HG02840 (cell line): ENCODE data around the gene RNF213.

Source experiments
- ATAC-seq: cut with Tn5 transposase; IDR thresholded peaks from one replicate; pipeline ENCODE4 v1.9.1; 2021; ENCODE audit warnings: mild to moderate bottlenecking, moderate library complexity, moderate number of reproducible peaks; ENCODE audit not compliant: unreplicated experiment, low FRiP score

RNF213 gene

DNA sequence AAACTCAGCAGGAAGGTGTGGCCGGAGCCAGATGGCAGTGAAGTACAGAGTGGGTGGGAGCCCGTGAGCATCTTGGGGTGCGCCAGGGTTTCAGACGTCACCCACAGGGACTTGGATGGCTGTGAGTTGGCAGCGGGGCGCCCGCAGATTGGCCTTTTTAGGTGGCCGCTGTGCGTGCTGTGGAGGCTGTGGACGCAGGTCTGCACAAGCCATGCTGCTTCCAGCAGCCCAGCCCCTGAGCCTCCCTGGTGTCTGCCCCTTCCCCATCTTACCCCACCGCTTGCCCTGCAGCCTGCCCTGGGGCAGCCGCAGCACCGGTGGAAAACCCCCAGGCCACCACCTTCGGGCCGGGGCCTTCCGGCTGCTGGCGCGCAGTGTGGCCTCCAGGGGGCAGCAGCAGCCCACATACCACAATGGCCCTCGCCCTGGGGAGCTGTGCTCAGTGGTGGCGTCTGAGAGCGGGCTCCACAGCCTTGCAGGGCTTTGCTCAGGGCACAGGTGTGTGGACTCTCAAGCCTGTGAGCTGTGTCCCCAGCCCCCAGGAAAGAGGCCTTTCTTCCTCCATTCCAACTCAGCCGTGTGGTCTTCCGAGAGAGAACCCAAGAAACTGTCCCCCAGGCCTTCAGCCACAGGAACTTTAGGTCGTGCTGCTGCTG lies 166.1 kb downstream of the RNF213 start:
- no peak for ATAC-seq

DNA sequence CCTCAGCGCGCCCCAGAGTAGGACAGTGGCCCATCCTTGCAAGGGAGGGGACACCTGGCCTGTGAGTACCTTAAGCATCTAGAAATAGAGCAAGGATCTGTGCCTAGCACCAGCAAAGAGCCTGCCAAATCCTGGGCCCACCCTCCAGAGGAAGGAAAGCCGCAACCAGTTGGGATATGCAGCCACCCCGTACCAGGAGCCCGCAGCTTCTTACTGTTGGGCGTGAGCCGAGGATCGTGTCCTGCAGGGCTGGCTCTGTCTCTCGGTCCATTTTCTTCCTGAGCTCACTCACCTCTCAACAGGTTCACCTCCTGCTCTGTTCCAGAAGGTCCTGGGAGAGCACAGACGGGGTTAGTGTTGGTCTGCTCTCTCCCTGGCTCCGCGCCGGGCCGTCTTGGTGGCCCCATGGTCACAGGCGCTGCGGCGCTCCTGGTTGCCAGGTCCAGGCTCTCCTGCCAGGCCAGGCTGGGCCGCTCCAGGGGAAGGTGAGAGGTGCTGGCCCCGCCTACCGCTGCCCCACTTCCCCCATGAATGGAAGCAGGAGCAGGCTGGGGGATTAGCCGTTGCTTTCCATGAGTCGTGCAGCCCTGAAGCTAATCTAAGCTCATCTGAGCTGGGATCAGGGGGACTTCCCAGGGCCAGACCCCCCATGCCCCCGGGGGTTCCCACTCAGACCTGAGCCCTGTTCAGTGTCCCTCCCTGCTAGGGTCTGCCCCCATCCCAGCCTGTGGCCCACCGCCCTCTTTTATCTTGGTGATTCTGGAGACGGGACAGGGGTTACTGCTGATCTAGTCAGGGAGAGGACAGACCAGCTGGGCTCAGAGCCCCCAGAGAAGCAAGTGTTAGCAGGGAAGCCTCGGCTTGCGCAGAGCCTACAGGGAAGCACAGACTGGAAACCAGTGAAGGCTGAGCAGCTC lies 167.0 kb downstream of the RNF213 start:
- no peak for ATAC-seq

DNA sequence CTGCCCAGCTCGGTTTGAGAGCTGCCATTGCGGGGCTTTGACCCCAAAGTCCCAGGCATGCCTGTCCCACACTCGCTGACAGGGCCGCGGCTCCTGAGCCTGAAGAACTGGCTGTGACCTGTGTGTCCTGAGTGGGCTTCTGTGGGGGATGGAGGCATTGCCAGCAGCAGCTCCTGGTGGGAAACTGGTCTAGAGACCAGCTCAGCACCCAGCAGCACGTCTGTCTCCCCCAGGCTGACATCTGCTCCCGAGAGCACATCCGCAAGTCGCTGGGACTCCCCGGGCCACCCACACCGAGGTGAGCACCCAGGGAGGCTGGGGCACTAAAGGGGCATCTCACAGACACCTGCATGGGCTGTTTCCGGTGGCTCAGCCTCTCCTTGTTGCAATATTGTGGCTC lies 167.7 kb downstream of the RNF213 start:
- no peak for ATAC-seq

GRCh38 chr17:80428796-80429195 lies 168.1 kb downstream of the RNF213 start:
- ATAC-seq = no peak

DNA sequence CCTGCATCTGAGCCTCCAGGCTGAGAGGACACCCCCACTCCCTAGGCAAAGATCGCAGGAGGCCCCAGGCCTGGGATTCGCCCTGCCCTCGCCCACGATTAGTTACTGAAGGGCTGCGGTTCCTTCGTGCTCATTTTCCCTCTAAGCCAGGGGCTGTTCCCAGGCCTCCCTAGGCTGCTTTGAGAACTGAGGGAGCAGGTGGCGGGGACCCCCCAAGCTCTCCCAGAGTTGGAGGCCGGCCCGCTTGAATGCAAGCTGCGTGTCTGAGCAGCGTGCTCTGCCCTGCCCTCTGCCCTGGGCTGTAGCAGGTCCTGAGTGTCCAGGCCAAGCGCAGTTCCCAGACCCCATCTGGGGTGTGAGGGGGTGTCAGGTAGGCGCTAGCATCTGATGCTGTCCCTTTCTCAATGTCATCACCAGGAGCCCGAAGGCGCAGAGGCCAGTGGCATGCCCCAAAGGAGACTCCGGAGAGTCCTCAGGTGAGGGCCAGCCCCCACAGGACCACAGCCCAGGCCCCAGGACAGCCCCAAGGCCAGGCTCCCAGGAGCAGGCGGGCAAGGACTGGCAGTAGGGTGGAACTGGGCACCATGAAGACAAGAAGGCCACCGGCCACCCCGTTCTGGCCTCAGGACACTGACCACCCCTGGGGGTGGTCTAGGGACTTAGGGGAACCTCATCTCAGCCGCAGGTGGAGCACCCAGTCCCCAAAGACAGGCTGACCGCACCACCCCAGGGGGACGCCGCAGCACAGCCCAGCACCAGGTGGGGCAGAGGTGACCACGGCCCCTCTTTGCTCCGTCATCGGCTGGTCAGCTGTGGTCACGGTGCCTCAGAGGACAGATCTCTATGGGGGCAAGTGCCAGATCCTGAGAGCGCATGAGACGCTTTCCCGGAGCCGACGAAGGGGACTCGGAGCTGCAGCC lies 169.0 kb downstream of the RNF213 start:
- ATAC-seq = no peak

GRCh38 chr17:80430446-80431245 lies 170.0 kb downstream of the RNF213 start:
- ATAC-seq = no peak

- ATAC-seq = no peak
These were observed 170.9 kb downstream of the RNF213 start for GRCh38 chr17:80431246-80432195.

DNA sequence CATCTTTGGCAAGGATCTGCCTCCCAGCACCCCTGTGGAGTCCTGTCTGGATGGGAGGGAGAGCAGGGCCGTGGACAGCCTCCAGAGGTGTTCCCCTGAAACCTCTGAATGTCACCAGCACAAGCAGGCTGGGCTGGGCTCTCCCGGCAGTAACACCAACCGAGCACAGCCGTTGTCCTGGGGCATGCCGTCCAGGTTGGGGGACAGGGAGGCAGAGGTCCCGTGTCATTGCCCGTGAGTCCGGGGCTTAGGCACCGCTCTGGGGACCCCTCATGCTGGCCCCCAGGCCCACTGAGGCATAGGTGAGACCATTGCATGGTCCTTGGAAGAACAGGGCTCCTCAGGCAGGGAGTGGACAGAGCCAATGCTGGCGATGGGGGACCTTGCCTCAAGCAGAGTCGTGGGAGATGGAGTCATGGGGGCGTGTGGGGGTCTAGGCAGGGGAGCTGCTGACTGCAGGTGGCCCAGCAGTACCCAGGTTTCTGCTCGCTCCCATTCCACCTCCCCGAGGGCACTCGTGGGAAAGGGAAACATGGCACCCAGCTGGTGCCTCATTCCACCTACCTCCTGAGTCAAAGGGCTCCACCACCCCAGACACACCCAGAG lies 171.8 kb downstream of the RNF213 start:
- no peak for ATAC-seq

DNA sequence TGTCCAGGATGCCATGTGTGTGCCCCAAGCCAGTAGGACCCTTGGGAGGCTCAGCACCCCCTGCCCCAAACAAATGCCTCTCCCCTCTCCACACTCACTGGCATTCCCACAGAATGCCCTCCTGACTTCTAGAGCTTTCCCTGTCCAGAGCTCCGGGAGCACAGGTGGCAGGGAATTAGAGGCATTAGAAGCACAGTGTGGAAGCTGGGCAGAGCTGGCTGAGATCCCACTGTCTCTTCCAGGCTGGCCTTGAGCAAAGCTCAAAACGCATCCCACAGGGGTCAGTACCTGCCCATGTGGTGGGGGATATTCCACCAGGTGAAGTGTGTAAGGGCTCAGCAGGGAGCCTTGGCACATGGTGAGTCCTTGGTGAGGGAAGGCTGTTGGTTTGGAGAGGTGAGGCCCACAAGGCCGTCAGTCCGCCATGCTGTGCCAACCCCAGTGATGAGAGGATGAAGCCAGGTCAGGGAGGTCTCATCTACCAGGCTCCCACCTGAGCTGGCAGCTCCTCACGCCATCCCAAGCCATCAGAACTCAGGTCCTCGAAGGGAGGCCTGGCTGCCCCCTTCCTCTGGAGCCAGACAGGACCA lies 172.4 kb downstream of the RNF213 start:
- ATAC-seq = no peak

- no peak for ATAC-seq
These were observed 173.4 kb downstream of the RNF213 start for GRCh38 chr17:80433916-80434666.

- ATAC-seq = no peak
These were observed 176.9 kb downstream of the RNF213 start for GRCh38 chr17:80437532-80437931.

DNA sequence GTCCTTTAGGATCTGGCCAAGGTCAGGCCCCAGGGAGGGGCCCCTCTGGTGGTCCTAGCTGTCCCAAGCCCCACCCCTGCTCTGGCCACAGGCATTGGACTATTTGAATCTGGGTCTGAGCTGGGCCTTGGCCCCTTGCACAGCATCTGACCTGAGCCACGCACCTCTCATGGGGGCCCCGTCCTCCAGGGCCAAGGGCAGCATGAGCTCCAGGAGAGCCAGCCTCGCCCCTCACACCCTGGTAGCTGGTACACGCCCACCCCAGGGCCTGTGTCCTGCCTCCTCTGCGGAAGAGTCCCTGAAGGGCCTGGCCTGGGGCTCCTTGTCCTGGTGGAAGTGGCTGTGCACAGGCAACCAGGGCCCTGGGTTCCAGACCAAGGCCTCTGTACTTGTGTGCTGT lies 178.2 kb downstream of the RNF213 start:
- ATAC-seq = no peak

GRCh38 chr17:80439499-80439898 lies 178.8 kb downstream of the RNF213 start:
- no peak for ATAC-seq

DNA sequence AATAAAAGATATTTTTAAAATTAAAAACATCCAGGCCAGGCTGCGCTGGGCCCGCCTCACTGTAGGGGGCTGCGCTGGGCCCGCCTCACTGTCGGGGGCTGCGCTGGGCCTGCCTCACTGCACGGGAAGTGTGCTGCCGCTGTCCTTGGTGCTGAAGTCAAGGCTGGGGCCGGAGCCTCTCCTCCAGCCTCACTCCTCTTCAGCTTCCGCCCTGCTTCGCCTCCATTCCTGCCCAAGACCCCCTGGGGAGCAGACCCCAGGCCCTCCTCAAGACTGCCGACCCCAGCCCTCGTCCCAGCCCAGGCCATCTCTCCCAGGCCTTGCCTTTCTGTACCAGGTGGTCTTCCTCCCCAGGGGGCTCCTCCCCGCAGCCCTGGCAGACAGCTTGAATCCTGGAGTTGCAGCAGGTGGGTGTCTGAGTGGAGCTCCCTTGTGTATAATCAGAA lies 180.5 kb downstream of the RNF213 start:
- ATAC-seq = no peak

DNA sequence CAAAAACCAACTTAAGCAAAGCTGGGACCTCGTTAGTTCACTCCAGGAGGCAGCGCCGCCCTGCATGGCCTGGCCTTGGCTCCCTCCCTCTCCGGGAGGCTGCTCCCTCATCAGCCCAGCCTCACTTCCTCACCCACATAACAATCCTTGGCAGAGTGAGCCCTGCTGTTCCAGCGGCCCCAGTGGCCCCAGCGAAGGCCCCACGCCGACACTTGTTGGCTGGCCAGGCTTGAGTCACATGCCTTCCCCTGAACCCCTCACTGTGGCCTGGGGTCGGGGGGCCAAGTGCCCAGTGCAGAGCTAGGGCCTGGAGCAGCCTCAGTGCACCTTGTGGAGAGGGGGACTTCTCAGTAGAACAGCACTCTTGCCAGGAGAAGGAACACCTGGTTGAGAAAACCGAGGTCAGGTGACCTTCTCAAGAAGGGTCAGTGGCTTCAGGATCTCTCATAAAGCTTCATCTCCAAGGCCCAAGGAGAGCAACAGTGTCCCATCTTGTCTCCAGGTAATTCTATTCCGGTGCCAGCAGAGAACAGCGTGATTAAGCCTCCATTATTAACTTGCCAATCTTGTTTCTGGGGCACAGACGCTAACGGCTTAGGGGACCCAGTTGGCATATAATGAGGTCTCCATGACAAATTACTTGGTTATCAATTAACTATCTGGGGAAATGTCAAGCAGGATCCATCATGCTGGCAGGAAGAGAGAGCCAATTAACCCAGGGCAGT lies 181.1 kb downstream of the RNF213 start:
- no peak for ATAC-seq

DNA sequence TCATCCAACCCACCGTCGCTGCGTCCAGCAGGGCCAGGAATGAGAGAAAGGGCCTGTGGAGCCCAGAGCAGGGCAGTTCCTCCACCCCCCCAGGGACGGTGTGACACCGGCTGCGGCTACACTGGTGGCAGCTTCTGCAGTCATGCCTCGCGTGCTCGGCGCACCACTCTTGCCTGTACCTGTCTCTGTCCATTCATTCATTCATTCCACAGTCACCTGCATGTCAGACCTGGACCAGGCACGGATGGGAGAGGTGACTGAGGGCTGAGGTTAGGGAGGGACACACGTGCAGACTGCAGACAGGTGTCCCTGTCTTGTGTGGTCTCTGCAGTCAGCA lies 181.6 kb downstream of the RNF213 start:
- no peak for ATAC-seq

DNA sequence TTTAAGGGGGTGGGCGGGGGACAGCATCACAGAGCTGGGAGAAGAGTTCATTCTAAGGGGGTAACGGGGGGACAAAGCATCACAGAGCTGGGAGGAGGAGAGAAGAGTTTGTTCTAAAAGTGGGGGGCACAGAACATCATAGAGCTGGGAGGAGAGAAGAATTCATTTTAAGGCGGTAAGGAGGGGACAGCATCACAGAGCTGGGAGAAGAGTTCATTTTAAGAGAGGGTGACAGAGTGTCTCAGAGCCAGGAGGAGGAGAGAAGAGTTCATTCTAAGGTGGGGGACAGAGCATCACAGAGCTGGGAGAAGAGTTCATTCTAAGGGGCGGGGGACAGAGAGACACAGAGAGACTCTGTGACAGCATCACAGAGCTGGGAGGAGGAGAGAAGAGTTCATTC lies 182.1 kb downstream of the RNF213 start:
- no peak for ATAC-seq
